SU-DHL-6 (cell line): ENCODE measurements around the gene OSBP2.

Experiments
- EZH2phosphoT487 ChIP-seq: fragments of 200-600 bp; sonication (generic), shearing (Covaris generic); conservative IDR thresholded peaks from 2 replicates; pipeline ENCODE4 v1.6.1; 2018; ENCODE audit warnings: mild to moderate bottlenecking, antibody characterized with exemption, low read length, moderate library complexity, mixed read lengths
- TF ChIP-seq, protein P1 (sequence below): fragments of 200-600 bp; sonication (generic); IDR thresholded peaks from one replicate; pipeline ENCODE4 v1.5.1; 2017; ENCODE audit warnings: antibody characterized with exemption, mild to moderate bottlenecking, low read length, moderate library complexity; ENCODE audit not compliant: insufficient read depth, poor library complexity, severe bottlenecking

DNA sequence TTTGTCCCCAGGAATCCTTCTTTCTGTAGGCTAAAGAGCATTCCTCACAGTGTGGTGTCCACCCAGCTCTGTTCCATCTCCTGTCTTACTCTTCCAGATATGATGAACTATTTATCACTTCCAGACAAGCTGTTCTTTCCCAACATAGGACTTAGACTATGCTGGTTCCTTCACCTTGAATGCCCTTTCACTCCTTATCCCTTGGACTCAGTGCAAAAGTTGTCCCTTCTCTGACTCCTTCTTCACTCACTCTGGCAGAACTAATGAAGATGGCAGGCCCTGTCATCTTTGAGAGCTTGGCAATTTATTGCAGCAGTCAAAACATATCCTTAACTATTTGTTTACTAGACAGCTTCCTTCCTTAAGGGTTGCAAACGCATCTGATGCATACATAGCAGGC is 3.5 kb upstream of the OSBP2 start:
- TF ChIP-seq, protein P1, sequence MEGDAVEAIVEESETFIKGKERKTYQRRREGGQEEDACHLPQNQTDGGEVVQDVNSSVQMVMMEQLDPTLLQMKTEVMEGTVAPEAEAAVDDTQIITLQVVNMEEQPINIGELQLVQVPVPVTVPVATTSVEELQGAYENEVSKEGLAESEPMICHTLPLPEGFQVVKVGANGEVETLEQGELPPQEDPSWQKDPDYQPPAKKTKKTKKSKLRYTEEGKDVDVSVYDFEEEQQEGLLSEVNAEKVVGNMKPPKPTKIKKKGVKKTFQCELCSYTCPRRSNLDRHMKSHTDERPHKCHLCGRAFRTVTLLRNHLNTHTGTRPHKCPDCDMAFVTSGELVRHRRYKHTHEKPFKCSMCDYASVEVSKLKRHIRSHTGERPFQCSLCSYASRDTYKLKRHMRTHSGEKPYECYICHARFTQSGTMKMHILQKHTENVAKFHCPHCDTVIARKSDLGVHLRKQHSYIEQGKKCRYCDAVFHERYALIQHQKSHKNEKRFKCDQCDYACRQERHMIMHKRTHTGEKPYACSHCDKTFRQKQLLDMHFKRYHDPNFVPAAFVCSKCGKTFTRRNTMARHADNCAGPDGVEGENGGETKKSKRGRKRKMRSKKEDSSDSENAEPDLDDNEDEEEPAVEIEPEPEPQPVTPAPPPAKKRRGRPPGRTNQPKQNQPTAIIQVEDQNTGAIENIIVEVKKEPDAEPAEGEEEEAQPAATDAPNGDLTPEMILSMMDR: no peak
- no peak for TF ChIP-seq EZH2phosphoT487
